ENCODE measurements around the gene SDR42E2. TPM values are rescaled to one million over a fixed set of nuclear protein-coding genes. Genes with fewer than 3 reads are reported as not detected.

Gene SDR42E2
- total and polyA plus RNA-seq, 2 of the 8 experiments (the other 6 are each of a cell fraction or from before 2014, with no cell fraction given) = 0.08 TPM; not detected in 1

GRCh38 chr16:22144520-22144919 lies 17.8 kb upstream of the SDR42E2 start:
- Histone ChIP-seq H2BK5ac (ENCODE audit: low read depth, low read length) (no peak overlapping the region), H3K36me3 (ENCODE audit: control insufficient read depth in 2 of 4, insufficient read depth in 4 of 4, low read length in 3 of 4) (no peaks in the 10 kb centered on the region), H3K79me1 (ENCODE audit: low read depth, low read length) (no peaks in the 10 kb centered on the region), H3K56ac (replicated peaks; ENCODE audit: insufficient read length, low read depth, low read length) (no peak overlapping the region), H3K4me3 (ENCODE audit: extremely low read depth in 1 of 4, insufficient read depth in 2 of 4, low read depth in 3 of 4, low read length in 4 of 4) (no peak overlapping the region), H2BK20ac (ENCODE audit: low read length) (no peak overlapping the region), H3K14ac (ENCODE audit: insufficient read length) (no peak overlapping the region), H3K27me3 (replicated peaks in 1 of 4; ENCODE audit: control insufficient read depth in 3 of 4, extremely low read depth in 1 of 4, insufficient read depth in 3 of 4, low read length in 3 of 4) (no peaks in the 10 kb centered on the region; a peak in 1 of 7 replicates), H3K9me3 (ENCODE audit: insufficient read depth in 2 of 2, low read depth in 1 of 2, low read length in 1 of 2) (no peaks in the 10 kb centered on the region), H3K23me2 (ENCODE audit: low read depth, low read length) (no peaks in the 10 kb centered on the region), H2BK120ac (replicated peaks; ENCODE audit: low read depth, low read length) (no peak overlapping the region), H4K5ac (ENCODE audit: insufficient read length, low read depth, low read length) (no peak overlapping the region), H3K79me2 (ENCODE audit: control insufficient read depth in 1 of 2, insufficient read depth in 2 of 2, low read length in 2 of 2) (no peaks in the 10 kb centered on the region), H3K18ac (ENCODE audit: extremely low read depth, low read length) (no peak overlapping the region), H2AK5ac (ENCODE audit: low read depth, low read length) (no peak overlapping the region), H2AFZ (ENCODE audit: low read length) (no peak overlapping the region), H3K4me1 (replicated peaks in 1 of 4; ENCODE audit: control insufficient read depth in 3 of 4, insufficient read depth in 4 of 4, low read length in 3 of 4) (no peaks in the 10 kb centered on the region), H3K4me2 (ENCODE audit: insufficient read depth in 1 of 2, low read depth in 2 of 2, low read length in 2 of 2) (no peak overlapping the region), H4K8ac (ENCODE audit: extremely low read depth, insufficient read depth, low read length) (no peak overlapping the region), H3K9ac (replicated peaks in 1 of 4; ENCODE audit: extremely low read depth in 1 of 4, low read depth in 3 of 4, low read length in 3 of 4) (no peak overlapping the region), H4K91ac (replicated peaks; ENCODE audit: insufficient read length, low read length) (no peak overlapping the region), H3K27ac (ENCODE audit: low read depth, low read length) (no peak overlapping the region), H2BK15ac (ENCODE audit: low read length) (no peak overlapping the region), H4K20me1 (replicated peaks in 1 of 2; ENCODE audit: control insufficient read depth in 1 of 2, insufficient read depth in 2 of 2, low read length in 2 of 2) (no peaks in the 10 kb centered on the region), H3K23ac (ENCODE audit: insufficient read length) (no peak overlapping the region), H3K4ac (replicated peaks; ENCODE audit: insufficient read length, low read depth, low read length) (no peak overlapping the region), H2BK12ac (ENCODE audit: low read depth, low read length) (no peak overlapping the region)
- no peak for TF ChIP-seq CHD1 (IDR thresholded peaks at IDR 0.05; ENCODE audit: low read depth, low read length)
- 91% methylated on average over 6 of the region's 6 CpGs; no CpG with 5 or more reads in 1 of the 2 experiments for WGBS, 2 experiments (ENCODE audit: extremely low coverage in 1 of 2, insufficient coverage in 1 of 2, insufficient read length in 1 of 2, insufficient replicate concordance in 2 of 2, low coverage in 1 of 2, low lambda C conversion rate in 2 of 2, missing lambda C conversion rate in 1 of 2)
- FAIRE-seq (no peak), DNase-seq (ENCODE audit: low read depth in 1 of 2, low spot score in 2 of 2) (no peak)
- ChIA-PET CTCF (ENCODE audit: partially characterized antibody) (interaction anchor here (1.0 to 4.5 kb wide), 4 partner anchors 15 to 67 kb away, joined by 3 to 32 read pairs (median 3); no protein-coding TSS in a partner anchor), POLR2A (ENCODE audit: partially characterized antibody) (no interaction called here)
